Mesodermal cell (in vitro differentiated cells): Measurements from ENCODE around the gene SLC8A1.

Experiments used
- H3K27ac ChIP-seq: 2 replicates; pipeline ENCODE4 v1.7.0; 2013; ENCODE audit warnings: mild to moderate bottlenecking, low read depth, low read length, moderate library complexity; ENCODE audit not compliant: severe bottlenecking
- H3K36me3 ChIP-seq: 2 replicates; pipeline ENCODE4 v1.7.1; 2013; ENCODE audit warnings: mild to moderate bottlenecking, low read length, moderate library complexity; ENCODE audit not compliant: control insufficient read depth, insufficient read depth
- H3K4me1 ChIP-seq: one replicate; pipeline ENCODE4 v1.7.1; 2013; ENCODE audit warnings: mild to moderate bottlenecking, low read length; ENCODE audit not compliant: insufficient read depth, control insufficient read depth, poor library complexity, severe bottlenecking
- H3K4me3 ChIP-seq: 2 replicates; pipeline ENCODE4 v1.7.0; 2013; ENCODE audit warnings: low read length, control low read depth, mild to moderate bottlenecking; ENCODE audit not compliant: insufficient read depth, poor library complexity, severe bottlenecking; ENCODE audit errors: extremely low read depth
- H3K9me3 ChIP-seq: 2 replicates; pipeline ENCODE4 v1.7.1; 2013; ENCODE audit warnings: mild to moderate bottlenecking, low read length, moderate library complexity; ENCODE audit not compliant: control insufficient read depth
- WGBS, 2 experiments: methylation state at CpG; one replicate each; pipeline ENCODE4 v1.1.5; 2013; ENCODE audit warnings: missing lambda C conversion rate in 2 of 2; ENCODE audit not compliant: insufficient coverage in 2 of 2; 5-methylcytosine and 5-hydroxymethylcytosine counted together

Gene SLC8A1

DNA sequence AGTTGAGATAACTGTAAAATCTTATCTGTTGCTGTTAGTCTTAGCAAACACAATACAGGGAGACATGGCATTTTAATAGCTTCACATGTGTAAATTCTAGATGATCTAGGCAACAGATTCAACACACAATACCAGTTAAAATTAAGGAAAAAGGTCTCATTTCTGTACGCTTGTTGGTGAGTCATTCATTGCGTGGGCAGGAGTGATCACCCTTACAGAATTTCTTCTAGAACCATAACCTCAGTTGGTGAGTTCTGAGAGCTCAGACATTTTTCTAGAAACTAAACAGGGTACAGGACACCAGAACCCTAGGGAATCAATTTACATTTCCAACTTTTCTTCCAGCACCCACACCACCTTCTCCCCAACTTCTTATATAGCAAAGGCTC lies 81.9 kb downstream of the SLC8A1 start:
- WGBS, 2 experiments, result 92 to 100% methylated on average over 2 of the region's 2 CpGs
- Histone ChIP-seq H3K27ac (no peak overlapping the region), H3K9me3 (no peaks in the 10 kb centered on the region), H3K36me3 (no peaks in the 10 kb centered on the region), H3K4me3 (no peak overlapping the region), H3K4me1 (peaks cover 24% of the 10 kb centered on the region)

DNA sequence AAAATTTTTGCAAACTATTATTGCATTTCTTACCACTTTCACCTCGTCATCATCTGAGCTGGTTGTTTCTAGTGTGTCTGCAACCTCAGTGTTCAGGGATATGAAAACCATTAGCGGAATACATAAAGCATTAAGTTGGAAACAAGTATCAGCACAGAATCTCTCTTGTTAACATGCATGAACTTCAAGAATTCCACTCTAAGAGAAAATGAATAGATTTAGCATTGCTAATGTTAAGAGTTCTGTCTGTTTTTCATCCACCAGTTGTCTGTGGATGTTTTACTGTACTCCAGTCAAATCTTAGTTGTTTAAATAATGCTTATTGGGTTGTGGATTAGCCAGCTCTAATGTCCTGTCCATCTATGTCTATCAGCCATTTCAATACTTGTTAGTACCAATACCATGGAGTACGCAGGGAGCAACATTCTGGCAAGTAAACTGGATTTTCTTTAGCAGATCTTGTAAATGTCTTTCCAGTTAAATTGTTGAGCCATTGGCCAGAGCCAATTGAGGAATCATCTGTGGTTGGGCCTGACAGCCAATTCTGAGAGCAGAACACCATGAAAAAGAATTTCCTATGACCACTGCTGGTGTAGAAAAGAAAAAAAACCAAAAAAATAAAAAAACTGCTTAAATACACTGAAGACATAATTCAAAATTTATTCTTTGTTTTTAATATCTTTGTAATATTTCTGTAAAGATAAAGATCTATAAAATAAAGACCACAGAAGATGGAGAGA lies 82.5 kb downstream of the SLC8A1 start:
- Histone ChIP-seq H3K36me3 (no peaks in the 10 kb centered on the region), H3K9me3 (no peaks in the 10 kb centered on the region), H3K27ac (no peak overlapping the region), H3K4me3 (no peak overlapping the region), H3K4me1 (peaks cover 24% of the 10 kb centered on the region)
- 100% methylated on average over 2 of the region's 3 CpGs; no CpG with 5 or more reads in 1 of the 2 experiments for WGBS, 2 experiments

DNA sequence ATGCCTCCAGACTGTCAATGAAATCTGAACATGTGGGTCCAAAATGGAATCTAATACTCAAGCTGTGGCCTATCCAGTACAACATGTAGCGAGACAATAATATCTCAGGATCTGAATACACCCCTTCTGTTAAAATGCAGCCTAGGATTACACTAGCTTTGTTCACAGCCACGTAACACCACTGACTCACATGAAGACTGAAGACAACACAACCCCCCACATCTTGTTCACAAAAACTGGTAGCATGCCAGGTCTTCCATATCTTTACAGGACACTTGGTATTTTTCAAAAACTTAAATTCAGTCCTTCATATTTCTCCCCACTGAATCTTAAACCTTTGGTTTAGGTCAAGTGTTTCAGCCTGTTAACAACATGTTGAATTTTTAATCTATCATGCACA lies 84.2 kb downstream of the SLC8A1 start:
- H3K4me1 ChIP-seq, result peaks cover 22% of the 10 kb centered on the region
- H3K9me3 ChIP-seq, result no peaks in the 10 kb centered on the region
- no peak overlapping the region for H3K27ac ChIP-seq
- no peak overlapping the region for H3K4me3 ChIP-seq
- 77 to 100% methylated on average over 2 of the region's 2 CpGs for WGBS, 2 experiments
- no peaks in the 10 kb centered on the region for H3K36me3 ChIP-seq

DNA sequence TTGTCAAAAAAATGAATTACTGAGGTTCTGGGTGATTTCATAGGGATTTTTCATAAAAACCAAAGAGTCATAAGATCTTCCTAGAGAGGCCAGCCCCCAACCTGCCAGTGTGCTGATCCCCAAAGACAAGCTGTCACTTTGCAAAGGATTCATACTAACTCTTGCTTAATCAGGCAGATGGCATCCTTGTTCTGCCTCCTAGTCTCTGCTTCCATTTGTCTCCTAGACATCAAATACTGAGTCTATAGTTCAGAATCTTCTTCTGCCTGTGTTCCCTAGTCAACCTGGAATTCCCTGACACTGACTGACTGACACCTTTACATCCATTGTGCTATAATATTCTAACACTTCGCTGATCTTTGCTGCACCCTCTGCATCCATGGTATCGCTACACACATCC lies 84.9 kb downstream of the SLC8A1 start:
- 100% methylated on average over 1 of the region's 2 CpGs; no CpG with 5 or more reads in 1 of the 2 experiments for WGBS, 2 experiments
- Histone ChIP-seq H3K4me1 (peaks cover 16% of the 10 kb centered on the region), H3K4me3 (no peak overlapping the region), H3K27ac (no peak overlapping the region), H3K36me3 (no peaks in the 10 kb centered on the region), H3K9me3 (no peaks in the 10 kb centered on the region)

DNA sequence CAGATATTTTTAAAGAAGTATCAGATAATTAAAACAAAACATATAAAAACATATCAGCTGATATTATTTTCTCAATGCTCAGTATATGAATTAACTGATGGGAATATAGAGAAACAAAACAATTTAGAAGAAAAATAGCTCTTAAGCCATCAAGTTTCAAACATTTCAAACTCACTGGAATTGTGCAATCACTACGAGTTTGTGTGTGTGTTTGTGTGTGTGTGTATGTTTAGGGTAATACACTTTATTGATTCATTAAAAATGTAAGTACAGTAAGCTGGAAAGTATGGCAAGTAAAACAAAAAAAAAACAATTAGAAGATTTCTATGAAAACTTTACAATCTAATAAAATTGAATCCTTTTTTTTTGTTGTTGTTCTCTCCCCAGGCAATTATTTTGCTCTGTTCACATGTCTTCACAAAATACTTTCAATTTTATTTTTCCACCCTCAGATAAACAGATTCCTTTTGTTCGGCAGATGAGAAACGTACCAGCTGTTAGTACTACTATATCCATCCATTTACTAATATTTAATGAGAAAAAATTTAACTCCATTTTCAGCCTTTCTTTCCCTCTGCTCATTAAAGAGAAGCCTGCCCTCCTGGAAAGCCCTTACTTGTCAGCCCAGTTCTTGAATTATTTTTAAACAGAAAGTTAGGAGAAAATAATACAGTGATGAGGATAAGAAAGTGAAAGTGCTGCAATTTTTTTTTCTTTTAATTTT lies 87.6 kb downstream of the SLC8A1 start:
- no CpG with 5 or more reads among the region's 3 CpGs for WGBS, 2 experiments
- Histone ChIP-seq H3K4me1 (no peaks in the 10 kb centered on the region), H3K9me3 (no peaks in the 10 kb centered on the region), H3K36me3 (no peaks in the 10 kb centered on the region), H3K27ac (no peak overlapping the region), H3K4me3 (no peak overlapping the region)

DNA sequence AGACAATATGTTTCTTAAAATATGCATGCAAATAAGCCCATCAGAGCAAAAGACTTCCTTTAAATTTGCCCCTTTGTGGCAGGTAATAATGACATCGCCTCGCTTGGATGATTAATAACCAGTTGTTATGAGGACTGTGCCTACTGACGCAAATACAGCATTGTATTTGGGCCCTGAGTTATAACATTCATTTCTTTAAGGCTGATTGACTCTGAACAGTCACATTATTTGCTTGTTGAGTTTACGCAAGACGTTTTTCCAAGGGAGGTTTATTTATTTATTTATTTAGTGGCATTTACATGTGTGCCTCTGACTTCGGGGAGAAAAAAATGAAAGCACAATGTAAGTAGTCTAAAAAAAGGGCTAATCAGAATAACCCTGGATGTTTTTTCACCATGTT lies 88.3 kb downstream of the SLC8A1 start:
- Histone ChIP-seq H3K27ac (no peak overlapping the region), H3K4me3 (no peak overlapping the region), H3K36me3 (no peaks in the 10 kb centered on the region), H3K4me1 (no peaks in the 10 kb centered on the region), H3K9me3 (no peaks in the 10 kb centered on the region)
- 90 to 93% methylated on average over 4 to 5 of the region's 6 CpGs for WGBS, 2 experiments

DNA sequence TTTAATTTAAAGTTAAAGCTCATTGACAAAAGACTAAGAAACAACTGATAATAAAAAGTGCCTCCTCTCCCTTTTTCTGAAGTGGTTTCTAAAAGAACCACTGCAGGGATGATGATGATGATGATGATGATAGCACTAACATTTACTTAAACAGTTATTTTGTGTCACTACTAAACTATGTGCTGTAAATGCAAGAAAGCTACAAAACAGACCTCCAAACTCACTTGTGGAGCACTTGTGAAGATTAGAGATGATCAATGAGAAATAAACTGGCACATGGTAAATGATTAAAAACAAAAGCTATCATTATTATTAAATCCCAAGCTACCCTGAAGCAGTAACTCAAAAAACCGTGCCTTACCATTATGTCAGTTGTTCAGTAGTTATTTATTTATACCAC lies 88.7 kb downstream of the SLC8A1 start:
- Histone ChIP-seq H3K27ac (no peak overlapping the region), H3K36me3 (no peaks in the 10 kb centered on the region), H3K4me3 (no peak overlapping the region), H3K4me1 (no peaks in the 10 kb centered on the region), H3K9me3 (no peaks in the 10 kb centered on the region)
- no CpG with 5 or more reads among the region's 1 CpG for WGBS, 2 experiments

DNA sequence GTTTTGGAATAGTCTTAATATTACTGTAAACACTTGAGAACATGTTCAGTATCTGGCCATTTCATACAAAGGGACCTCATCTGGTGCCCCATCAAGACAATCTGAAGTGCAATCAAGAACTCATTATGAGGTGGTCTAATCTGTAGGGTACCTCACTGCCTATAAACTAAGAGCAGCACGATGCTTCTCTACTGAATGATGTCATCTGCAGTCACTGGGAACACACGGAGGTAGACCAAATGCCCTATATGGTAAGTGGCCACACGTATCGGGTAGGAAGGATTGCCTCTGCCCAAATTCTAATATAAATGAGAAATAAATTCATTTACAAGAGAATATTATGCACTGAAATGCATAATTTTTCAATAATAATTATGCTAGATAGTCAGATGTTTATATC lies 90.4 kb downstream of the SLC8A1 start:
- H3K9me3 ChIP-seq, result no peaks in the 10 kb centered on the region
- no peak overlapping the region for H3K27ac ChIP-seq
- H3K4me1 ChIP-seq, result no peaks in the 10 kb centered on the region
- no peaks in the 10 kb centered on the region for H3K36me3 ChIP-seq
- whole genome bisulfite sequencing, 2 experiments, result 83% methylated on average over 1 of the region's 4 CpGs; no CpG with 5 or more reads in 1 of the 2 experiments
- no peak overlapping the region for H3K4me3 ChIP-seq

DNA sequence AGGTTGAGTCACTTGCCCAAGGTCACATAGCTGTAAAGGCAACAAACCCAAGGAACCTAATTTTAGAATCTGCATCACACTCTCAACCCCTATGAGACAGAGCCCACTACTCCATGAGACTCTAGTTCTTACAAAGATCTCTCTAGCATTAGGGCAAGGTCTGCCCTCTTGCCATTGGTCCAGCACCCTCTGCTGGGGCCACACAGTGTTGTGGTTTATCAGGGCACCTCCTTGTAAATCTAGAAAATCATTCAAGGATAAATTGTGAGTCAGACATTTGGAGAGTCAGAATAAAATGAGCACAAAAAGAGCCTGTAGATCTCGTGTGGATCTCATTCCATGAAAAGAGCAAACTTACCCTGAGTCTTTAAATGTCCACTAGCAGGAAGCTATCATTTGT lies 91.2 kb downstream of the SLC8A1 start:
- H3K36me3 ChIP-seq, result no peaks in the 10 kb centered on the region
- WGBS, 2 experiments, result 78% methylated on average over 1 of the region's 1 CpG; no CpG with 5 or more reads in 1 of the 2 experiments
- H3K9me3 ChIP-seq, result no peaks in the 10 kb centered on the region
- H3K4me3 ChIP-seq, result no peak overlapping the region
- H3K27ac ChIP-seq, result no peak overlapping the region
- no peaks in the 10 kb centered on the region for H3K4me1 ChIP-seq

DNA sequence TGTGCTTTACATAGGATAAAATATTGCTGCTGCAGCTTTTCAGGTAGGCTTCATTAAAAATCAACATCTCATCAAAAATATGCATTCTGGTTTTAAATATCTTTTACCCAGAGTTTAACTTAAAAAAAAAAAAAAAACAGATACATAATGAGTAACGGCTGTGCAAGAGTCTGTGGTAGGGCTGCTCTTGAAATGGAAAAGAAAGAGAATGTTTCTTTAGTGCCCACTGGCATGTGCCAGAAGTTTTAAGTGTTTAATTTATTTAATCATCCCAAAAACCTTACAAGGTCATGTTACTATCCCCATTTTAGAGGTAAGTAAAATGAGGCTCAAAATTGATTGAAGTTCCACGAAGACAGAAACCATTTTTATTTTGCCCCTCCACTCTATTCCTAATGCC lies 92.1 kb downstream of the SLC8A1 start:
- 100% methylated on average over 1 of the region's 2 CpGs for WGBS, 2 experiments
- no peaks in the 10 kb centered on the region for H3K9me3 ChIP-seq
- no peaks in the 10 kb centered on the region for H3K4me1 ChIP-seq
- H3K4me3 ChIP-seq, result no peak overlapping the region
- H3K27ac ChIP-seq, result no peak overlapping the region
- no peaks in the 10 kb centered on the region for H3K36me3 ChIP-seq

DNA sequence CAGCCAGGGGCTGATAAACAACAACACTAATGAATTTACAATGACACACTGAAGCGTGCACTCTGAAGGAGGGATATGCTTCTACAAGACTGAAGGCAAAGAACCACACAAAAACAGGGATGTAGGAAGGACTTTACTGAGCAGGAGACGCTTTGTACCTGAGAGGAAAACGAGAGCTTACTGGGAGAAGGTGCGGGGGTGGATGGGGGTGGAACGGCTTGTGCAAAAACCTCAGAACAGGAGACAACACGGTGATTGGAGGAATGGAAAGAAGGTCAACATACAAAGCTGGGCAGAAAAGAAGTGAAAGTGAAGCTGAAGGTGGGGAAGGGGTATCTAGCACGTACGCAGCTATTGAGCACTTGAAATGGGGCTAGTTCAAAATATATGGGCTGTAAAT lies 93.1 kb downstream of the SLC8A1 start:
- no peaks in the 10 kb centered on the region for H3K4me1 ChIP-seq

More for the DNA sequence above, 93.1 kb downstream of the SLC8A1 start:
- H3K36me3 ChIP-seq, result no peaks in the 10 kb centered on the region
- no peaks in the 10 kb centered on the region for H3K9me3 ChIP-seq
- WGBS, 2 experiments, result 87% methylated on average over 5 to 6 of the region's 8 CpGs
- no peak overlapping the region for H3K27ac ChIP-seq
- H3K4me3 ChIP-seq, result no peak overlapping the region
